ENCODE data around the gene OVOL3. TPM values are rescaled to one million over a fixed set of nuclear protein-coding genes. Genes with fewer than 3 reads are reported as not detected.
A peak's percentile ranks its signal among the peaks of the same experiment; 100 is the strongest.

OVOL3 gene
- total RNA-seq, 1 experiment from 2014 or later = not detected

DNA sequence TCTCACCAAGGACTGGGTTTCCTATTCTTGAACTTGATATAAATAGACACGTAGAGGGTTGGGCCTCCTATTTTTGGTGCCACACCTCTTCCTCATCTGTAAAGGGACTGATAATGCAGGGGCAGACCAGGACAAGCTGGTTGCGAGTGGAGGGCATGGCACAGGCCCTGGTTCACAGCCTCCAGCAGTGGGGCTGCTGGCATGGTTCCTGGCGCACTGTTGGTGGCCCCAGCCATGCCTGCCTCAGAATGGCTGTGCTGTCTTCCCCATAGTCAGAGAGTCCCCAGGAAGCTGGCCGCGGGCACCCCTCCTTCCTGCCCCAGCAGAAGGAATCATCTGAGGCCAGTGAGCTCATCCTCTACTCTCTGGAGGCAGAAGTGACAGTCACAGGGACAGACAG, 10.5 kb upstream of the OVOL3 start:
- no peak for DNase-seq (ENCODE audit: low read depth)

DNA sequence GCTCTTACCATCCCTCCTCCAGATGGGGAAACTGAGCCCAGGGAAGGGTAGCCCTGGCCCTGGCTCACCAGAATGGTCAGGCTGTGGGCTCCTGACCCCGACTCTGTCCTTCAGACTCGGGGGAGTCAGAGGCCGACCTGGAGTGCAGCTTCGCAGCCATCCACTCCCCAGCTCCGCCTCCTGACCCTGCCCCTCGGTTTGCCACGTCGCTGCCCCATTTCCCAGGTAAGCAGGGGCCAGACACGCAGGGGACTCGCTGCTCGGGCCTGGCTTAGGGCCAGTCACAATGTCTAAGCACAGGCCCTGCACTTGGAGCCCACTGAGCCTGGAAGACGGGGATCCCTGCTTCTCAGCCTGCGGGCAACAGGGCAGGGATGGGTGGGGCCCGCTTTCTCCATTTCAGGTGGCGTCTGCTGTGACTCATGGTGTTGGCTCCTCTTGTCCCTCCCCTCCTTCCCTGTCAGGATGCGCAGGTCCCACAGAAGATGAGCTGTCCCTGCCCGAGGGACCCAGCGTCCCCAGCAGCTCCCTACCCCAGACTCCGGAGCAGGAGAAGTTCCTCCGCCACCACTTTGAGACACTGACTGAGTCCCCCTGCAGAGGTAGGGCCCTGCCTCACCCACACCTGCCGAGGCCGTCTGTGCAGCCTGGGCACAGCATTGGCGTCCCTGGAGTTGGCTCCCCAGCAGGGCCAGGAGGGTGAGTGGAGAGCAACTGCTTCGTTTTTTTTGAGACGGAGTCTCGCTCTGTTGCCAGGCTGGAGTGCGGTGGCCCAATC, 9.2 kb upstream of the OVOL3 start:
- DNase-seq (ENCODE audit: low read depth) = no peak

DNA sequence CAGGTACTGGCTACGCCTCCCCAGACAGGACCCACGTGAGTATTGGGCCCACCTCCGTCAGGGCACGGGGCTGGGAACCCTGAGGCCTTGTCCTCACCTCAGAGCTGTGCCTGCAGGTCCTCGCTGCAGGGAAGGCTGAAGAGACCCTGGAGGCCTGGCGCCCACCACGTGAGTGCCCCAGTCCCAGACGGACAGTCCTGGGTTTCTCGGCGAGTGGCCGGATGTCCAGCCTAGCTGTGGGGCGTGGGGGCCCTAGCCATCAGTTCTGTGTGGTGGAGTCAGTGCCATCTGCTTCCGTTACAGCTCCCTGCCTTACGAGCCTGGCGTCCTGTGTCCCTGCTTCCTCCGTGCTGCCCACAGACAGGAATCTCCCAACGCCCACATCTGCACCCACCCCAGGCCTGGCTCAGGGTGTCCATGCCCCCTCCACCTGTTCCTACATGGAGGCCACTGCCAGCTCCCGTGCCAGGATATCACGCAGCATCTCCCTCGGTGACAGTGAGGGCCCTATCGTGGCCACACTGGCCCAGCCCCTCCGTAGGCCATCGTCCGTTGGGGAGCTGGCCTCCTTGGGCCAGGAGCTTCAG, 7.8 kb upstream of the OVOL3 start:
- DNase-seq (ENCODE audit: low read depth) = no peak

DNA sequence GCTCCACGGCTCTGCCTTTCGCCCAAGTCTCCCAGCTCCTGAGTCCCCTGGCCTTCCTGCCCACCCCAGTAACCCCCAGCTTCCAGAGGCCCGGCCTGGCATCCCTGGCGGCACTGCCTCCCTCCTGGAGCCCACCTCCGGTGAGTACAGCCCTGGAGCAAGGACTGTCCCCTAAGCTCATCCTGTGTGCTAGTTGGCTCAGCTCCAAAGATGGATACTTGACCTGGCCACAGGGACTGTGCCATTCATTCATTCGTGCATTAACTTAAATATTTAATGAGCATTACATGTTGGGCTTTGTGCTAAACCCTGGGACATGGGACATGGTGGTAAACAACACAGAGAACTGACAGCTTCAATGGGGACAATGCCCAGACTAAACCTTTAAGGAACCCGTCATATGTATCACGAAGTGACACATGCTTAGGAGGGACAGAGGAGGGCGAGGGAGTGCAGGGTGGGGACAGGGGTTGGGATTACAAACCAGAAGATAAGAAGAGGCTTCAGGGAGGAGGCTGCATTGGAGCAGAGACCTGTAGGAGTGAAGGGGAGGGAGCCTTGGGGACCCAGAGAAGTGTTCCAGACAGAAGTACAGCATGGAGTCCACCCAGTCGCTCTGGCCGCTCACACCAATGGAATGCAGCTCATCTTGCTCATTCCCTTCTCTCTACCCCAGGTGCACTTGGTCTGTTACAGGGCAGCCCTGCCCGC, 6.9 kb upstream of the OVOL3 start:
- no peak for DNase-seq (ENCODE audit: low read depth)

DNA sequence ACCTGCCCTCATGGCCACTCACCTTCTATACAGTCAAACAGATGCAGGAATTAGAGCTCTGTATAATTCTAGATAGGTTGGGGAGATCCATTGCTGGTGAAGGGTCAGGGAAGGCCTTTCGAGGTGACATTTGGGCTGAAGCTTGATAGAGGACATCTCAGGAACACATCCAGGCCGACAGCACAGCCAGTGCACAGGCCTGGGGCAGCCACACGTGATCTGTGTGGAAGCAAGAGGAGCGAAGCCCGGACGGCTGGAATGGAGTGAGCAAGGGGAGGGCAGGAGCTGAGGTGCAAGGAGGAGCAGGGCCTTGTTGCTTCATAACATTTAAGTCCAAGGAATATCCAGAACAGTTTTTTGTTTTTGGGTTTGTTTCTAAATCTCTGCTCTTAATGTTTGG, 4.5 kb upstream of the OVOL3 start:
- DNase-seq (ENCODE audit: low read depth) = no peak

DNA sequence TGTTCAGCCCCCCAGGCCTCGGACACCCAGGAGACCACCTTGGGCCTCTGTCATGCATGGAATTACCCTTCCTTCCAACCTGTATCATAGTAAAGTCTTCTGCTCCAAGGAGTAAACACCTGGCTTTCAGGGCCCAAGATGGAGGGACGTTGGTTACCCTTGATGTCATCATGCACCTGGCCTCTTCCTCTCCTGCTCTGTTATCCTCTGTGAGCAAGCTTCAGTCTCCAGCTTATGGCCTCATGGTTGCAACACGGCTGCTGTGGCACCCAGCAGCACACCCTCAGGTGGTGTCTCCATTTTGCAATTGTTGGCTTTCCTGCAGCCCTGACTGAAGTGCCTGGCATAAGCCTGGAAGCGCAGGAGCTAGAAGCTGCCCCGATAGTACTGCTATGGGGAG, 4.0 kb upstream of the OVOL3 start:
- DNase-seq (ENCODE audit: low read depth) = no peak

DNA sequence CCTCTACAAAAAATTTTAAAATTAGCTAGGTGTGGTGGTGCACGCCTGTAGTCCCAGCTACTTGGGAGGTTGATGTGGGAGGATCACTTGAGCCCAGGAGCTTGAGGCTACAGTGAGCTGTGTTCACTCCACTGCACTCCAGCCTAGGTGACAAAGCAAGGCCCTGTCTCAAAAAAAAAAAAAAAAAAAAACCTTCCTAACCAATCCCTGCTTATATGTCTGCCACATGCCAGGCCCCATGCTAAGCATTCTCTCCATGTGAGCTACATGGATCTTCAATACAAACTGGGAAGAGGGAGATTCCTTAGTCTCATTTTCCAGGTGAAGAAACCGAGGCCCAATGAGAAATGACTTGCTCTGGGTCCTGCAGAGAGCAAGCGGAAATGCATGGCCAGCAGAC, 2.3 kb upstream of the OVOL3 start:
- no peak for DNase-seq (ENCODE audit: low read depth)

DNA sequence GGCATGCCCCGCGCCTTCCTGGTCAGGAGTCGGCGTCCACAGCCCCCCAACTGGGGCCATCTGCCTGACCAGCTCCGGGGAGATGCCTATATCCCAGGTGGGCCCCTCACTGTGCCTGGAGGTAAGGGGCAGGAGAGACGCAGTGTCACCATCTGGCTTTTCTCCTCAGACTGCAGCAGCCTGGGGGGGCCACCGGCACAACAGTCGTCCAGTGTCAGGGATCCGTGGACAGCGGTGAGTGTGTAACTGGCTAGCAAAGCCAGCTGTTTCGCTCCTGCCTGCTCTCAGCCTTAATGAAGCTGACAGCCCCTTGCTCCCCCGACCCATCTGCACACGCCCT, 227 bp downstream of the OVOL3 start:
- DNase-seq (ENCODE audit: low read depth) = no peak

DNA sequence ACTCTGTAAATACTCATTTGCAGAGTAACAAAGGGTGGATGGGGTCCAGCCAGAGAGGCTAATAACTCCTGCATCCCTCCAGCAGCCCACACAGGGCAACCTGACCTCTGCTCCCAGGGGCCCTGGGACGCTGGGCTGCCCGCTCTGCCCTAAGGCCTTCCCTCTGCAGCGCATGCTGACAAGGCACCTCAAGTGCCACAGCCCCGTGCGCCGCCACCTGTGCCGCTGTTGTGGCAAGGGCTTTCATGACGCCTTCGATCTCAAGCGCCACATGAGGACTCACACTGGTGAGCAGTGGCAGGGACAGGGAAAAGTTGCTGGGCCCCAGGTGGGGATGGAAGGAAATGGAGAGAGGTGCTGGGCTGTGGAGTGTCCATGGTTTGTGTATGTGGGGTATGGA, 1.7 kb downstream of the OVOL3 start:
- no peak for DNase-seq (ENCODE audit: low read depth)

DNA sequence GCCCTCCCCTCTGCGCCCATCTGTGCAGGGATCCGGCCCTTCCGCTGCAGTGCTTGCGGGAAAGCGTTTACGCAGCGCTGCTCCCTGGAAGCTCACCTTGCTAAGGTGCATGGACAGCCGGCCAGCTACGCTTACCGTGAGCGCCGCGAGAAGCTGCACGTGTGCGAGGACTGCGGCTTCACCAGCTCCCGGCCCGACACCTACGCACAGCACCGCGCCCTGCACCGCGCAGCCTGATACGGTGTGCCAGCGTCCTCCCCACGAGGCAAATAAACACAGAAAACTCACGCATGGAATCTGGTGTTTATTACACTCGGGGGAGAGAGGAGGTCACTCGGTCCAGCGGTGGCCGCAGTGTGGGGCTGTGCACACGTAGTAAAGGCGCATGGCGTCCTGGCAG, 2.5 kb downstream of the OVOL3 start:
- DNase-seq (ENCODE audit: low read depth) = no peak

DNA sequence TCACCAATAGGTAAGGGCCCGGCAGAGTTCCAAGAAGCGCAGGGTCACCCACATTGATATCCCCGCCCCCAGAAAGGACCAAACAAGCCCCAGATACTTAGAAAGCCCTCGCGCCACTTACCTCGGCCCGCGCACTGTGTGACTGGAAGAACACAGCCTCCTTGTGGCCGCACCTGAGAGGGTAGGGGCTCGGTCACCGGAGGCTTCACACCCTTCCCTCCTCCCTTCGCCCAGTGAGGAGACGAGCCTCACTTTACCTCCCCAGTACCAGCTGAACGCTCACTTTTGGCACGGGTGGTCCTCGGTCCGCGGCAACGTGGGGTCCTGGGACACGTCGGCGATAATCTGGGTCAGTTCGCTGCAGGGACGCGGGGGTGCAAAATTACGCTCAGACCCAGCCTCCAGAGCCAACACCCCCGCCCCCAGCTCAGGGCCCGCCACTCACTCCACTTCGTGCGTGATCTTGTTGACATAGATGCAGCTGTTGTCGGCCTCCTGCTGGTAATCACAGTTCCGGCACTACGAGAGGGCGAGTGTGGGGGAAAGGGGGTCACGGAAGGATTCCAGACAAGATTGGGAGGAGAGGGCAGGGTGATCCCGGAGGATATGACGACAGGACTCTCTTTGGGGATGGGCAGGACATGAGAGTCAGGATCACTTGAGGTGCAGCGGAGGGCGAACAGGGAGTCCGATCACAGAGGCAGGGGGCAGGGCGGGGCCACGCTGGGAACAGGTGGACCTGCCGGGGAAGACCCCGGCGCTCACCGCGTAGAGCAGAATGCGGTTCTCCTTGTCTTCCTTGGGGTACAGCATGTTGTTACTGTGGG, 3.2 kb downstream of the OVOL3 start:
- peak; percentile 52 for DNase-seq (ENCODE audit: low read depth)

DNA sequence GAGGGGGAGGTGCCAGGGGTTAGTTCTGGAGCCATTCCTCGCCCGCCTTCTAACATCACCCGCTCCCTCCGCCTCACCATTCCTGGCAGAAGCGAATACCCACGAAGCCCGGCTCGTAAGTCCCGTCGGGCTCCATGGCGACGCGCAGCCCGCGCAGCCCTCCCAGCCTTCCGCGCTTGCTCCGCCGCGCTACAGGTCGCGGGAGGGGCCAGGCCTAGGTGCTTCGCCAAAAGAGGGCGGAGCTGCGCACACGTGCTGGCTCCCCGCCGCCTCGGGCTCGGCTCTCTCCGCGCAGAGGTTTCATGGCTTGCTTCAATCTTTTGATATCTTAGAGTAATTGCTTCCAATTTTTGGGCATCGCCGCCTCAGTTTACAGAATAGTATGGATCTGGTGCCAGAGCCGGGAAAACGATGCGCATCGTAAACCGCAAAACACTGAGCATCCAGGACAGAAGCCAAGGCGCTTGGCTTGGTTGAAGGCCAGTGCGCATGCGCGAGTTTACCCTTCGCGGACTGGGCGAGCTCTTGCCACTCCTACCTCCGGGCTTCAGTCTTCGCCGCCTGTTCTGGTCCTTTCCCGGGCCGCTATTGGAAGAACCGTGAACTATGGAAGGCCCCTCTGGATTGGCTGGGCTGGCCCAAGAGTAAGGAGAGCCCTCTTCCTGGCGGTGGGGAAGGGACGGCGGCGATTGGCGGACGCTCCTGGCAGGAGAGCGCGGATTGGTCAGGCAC, 3.9 kb downstream of the OVOL3 start, which contains the start of gene POLR2I:
Gene POLR2I (minus strand): TSS at position 155 of the 732 bp plus-strand sequence. CDS start 19 bp downstream, at position 136.
- DNase-seq (ENCODE audit: low read depth) = peak; percentile 100

DNA sequence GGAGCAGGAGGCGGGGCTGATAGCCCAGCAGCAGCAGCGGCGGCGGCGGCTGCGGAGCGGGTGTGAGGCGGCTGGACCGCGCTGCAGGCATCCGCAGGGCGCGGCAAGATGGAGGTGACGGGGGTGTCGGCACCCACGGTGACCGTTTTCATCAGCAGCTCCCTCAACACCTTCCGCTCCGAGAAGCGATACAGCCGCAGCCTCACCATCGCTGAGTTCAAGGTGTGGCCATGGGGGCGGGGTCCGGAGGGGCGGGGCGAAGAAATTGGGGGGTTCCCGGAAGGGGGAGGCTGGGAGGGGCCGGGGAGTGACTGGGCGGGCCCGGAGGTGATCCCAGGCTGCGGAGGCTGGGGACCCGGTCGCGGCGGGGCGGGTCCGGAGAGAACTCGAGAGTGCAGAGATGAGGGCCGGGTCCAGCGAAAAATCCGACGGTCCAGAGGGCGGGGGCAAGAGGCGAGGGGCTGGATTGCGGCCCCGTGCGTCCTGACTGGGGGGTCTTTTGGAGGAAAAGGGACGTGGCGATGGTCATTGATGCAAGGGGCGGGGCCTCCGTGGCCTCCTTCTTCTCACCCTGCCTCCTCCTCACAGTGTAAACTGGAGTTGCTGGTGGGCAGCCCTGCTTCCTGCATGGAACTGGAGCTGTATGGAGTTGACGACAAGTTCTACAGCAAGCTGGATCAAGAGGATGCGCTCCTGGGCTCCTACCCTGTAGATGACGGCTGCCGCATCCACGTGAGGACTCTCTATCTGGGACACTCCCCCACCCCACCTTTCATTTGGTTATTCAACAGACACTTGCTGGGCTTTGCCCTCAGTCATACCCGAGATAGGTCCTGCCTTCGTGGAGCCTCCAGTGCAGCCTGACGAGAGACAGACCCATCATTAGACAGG, 4.8 kb downstream of the OVOL3 start, which contains the start of gene TBCB:
Gene TBCB (plus strand): TSS at position 16 of the 891 bp plus-strand sequence. CDS start 93 bp downstream, at position 109.
- DNase-seq (ENCODE audit: low read depth) = no peak

DNA sequence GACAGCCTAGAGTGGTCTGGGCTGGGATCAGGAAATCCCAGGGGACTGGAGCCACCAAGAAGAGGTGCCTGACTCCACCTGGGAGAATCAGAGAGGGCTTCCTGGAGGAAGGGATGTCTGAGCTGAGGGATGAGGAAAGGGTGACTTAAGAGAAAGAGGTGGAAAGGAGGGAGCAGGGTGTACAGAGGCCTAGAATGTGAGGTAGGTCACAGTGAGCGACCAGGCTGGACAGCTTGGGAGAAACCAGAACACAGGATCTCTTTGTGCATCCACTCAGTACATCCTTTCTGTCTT, 5.3 kb downstream of the OVOL3 start:
- DNase-seq (ENCODE audit: low read depth) = no peak

DNA sequence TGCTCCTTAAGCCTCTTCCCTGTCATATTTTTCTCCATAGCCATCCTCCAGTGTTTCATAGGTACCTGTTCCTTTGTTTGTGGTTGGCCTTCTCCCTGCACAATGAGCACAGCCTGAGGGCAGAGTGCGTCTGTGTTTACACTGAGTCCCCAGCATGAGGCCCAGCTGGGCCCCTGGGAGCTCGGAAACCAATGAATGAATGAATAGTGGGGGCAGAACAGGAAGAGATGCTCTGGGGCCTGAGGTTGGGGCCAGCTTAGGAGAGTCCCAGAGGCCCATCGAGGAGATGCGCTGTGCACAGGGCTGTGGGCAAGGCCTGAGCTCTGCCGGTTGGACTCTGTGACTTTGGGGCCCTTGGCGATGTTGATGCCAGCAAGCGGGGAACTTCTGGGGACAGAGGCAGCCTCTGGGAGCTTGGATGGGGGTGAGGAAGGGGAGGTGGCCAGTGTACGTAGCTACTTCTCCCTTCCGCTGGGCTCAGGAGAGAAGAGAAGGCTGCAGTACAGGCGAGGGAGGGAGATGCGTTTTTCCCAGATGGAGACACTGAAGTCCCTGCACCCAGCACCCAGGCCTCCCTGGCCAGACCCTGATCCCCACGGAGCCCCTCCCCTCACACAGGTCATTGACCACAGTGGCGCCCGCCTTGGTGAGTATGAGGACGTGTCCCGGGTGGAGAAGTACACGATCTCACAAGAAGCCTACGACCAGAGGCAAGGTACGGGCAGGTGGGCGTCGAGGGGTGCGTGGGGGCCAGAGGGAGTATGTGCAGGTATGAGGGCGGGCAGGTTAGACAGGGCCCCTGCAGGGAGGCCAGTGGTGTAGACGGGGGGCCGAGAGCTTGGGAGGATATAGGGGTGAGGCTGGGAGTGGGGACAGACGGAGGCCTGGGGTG, 9.4 kb downstream of the OVOL3 start:
- no peak for DNase-seq (ENCODE audit: low read depth)

DNA sequence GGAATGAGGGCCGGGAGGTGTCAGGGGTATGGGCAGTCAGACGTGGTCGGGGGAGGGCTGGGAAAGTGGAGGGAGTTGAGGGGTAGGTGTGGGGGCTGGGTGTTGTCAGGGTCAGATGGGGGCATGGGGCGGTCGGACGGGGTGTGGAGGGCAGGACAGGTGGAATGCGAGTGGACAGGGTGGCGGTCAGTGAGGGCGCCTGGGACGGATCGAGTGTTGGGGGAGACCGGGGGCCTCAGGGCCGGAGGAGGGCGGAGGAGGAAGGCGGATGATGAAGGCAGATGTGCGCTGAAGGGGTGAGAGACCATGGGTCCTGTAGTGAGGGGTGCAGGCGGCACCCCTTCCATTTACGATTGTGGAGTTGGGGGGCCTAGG, 10.0 kb downstream of the OVOL3 start:
- no peak for DNase-seq (ENCODE audit: low read depth)

DNA sequence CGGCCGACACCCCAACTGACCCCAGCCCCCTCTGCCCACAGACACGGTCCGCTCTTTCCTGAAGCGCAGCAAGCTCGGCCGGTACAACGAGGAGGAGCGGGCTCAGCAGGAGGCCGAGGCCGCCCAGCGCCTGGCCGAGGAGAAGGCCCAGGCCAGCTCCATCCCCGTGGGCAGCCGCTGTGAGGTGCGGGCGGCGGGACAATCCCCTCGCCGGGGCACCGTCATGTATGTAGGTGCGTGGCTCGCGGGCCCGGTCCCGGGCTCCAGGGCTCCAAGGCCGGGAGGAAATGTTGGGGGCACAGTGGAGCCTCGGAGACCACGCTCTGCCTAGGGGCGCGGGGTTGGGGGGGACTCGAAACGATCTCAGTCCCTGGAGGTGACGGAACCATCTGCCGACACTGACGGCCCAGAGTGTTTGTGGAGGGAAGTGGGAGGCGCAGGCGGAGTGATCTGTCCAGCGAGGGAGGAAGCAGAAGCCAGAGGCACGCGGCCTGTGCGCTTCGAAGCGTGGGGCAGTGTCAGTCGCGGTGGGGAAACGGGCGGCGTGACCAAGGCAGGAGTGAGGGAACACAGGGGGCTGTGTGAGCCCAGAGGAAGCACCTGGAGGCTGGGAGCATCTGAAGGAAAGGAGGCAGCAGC, 10.7 kb downstream of the OVOL3 start:
- DNase-seq (ENCODE audit: low read depth) = no peak

DNA sequence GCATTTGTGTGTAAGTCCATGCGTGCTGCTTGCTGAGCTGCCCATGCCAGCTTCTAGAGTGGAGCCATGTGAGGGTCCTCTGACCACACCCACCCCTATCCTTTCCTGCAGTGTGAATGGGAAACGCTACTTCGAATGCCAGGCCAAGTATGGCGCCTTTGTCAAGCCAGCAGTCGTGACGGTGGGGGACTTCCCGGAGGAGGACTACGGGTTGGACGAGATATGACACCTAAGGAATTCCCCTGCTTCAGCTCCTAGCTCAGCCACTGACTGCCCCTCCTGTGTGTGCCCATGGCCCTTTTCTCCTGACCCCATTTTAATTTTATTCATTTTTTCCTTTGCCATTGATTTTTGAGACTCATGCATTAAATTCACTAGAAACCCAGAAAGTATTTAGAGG, 14.6 kb downstream of the OVOL3 start:
- no peak for DNase-seq (ENCODE audit: low read depth)

DNA sequence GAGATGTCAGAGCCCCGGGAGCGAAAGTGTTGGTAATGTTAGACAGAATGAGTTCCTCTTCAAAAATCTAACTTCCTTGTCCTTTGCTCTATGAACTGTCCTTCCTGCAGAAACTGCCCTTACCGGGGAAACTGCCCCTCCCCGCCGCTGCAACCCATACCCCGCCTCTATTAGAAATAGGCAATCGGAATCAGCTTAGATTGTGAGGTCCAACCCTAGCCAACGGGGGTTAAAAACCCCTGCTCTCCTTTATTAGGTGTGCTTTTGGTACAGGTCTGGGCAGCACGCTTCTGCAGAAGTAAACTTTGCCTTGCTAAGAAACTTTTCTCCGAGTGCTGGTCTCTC, 17.4 kb downstream of the OVOL3 start:
- DNase-seq (ENCODE audit: low read depth) = no peak

Data from Daoy (cell line).